ENCODE measurements around the gene SLC2A1. TPM values are rescaled to one million over a fixed set of nuclear protein-coding genes. Genes with fewer than 3 reads are reported as not detected.

Gene SLC2A1
- total and polyA plus RNA-seq, 2 of the 13 experiments (the other 11 are each of a cell fraction or from before 2014, with no cell fraction given), result 125 to 423 TPM

DNA sequence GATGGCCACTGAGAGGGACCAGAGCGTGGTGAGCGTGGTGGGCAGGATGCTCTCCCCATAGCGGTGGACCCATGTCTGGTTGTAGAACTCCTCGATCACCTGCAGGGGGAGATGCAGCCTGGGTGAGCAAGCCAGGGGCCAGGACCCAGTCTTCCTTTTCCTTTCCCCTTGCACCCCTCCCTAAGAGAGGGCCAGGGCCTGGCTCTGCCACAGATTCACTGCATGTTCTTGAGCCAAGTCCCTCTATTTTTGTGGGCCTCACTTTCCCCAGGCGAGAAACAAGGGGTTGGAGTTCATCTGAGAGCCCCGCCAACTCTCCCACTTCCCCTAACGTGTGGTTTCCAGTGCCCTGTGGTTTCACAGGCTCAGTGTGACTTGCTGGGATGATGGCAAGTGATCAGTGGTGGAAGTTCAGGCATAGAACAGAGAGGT is 27.5 kb downstream of the SLC2A1 start (continued):
- TF ChIP-seq, protein P1, sequence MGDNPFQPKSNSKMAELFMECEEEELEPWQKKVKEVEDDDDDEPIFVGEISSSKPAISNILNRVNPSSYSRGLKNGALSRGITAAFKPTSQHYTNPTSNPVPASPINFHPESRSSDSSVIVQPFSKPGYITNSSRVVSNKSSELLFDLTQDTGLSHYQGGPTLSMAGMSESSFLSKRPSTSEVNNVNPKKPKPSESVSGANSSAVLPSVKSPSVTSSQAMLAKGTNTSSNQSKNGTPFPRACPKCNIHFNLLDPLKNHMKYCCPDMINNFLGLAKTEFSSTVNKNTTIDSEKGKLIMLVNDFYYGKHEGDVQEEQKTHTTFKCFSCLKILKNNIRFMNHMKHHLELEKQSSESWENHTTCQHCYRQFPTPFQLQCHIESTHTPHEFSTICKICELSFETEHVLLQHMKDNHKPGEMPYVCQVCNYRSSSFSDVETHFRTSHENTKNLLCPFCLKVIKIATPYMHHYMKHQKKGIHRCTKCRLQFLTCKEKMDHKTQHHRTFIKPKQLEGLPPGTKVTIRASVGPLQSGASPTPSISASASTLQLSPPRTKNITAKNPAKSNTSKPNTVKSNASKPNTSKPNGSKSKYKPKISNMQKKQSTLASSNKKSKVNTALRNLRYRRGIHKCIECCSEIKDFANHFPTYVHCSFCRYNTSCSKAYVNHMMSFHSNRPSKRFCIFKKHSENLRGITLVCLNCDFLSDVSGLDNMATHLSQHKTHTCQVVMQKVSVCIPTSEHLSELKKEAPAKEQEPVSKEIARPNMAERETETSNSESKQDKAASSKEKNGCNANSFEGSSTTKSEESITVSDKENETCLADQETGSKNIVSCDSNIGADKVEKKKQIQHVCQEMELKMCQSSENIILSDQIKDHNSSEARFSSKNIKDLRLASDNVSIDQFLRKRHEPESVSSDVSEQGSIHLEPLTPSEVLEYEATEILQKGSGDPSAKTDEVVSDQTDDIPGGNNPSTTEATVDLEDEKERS (CRISPR knock-in tag; IDR thresholded peaks at IDR 0.05), result no peak
- TF ChIP-seq, protein P2, sequence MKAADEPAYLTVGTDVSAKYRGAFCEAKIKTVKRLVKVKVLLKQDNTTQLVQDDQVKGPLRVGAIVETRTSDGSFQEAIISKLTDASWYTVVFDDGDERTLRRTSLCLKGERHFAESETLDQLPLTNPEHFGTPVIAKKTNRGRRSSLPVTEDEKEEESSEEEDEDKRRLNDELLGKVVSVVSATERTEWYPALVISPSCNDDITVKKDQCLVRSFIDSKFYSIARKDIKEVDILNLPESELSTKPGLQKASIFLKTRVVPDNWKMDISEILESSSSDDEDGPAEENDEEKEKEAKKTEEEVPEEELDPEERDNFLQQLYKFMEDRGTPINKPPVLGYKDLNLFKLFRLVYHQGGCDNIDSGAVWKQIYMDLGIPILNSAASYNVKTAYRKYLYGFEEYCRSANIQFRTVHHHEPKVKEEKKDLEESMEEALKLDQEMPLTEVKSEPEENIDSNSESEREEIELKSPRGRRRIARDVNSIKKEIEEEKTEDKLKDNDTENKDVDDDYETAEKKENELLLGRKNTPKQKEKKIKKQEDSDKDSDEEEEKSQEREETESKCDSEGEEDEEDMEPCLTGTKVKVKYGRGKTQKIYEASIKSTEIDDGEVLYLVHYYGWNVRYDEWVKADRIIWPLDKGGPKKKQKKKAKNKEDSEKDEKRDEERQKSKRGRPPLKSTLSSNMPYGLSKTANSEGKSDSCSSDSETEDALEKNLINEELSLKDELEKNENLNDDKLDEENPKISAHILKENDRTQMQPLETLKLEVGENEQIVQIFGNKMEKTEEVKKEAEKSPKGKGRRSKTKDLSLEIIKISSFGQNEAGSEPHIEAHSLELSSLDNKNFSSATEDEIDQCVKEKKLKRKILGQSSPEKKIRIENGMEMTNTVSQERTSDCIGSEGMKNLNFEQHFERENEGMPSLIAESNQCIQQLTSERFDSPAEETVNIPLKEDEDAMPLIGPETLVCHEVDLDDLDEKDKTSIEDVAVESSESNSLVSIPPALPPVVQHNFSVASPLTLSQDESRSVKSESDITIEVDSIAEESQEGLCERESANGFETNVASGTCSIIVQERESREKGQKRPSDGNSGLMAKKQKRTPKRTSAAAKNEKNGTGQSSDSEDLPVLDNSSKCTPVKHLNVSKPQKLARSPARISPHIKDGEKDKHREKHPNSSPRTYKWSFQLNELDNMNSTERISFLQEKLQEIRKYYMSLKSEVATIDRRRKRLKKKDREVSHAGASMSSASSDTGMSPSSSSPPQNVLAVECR (CRISPR knock-in tag; IDR thresholded peaks at IDR 0.05; ENCODE audit: borderline replicate concordance), result 0 out of 2 replicates have a peak, but pooled peaks have one; percentile 22
- TF ChIP-seq KLF9 (CRISPR knock-in tag; IDR thresholded peaks at IDR 0.05; ENCODE audit: low read depth), result no peak
- TF ChIP-seq NRL (CRISPR knock-in tag; IDR thresholded peaks at IDR 0.05; ENCODE audit: borderline replicate concordance), result no peak
- peak; percentile 11; the same call in 1 of the 2 replicates for TF ChIP-seq RXRA (CRISPR knock-in tag; IDR thresholded peaks at IDR 0.05)
- no peak for TF ChIP-seq NFYC (CRISPR knock-in tag; IDR thresholded peaks at IDR 0.05)
- peak; percentile 61 for TF ChIP-seq RAD21 (CRISPR knock-in tag; IDR thresholded peaks at IDR 0.05)
- no peak for TF ChIP-seq ZFP90 (CRISPR knock-in tag; IDR thresholded peaks at IDR 0.05; ENCODE audit: borderline replicate concordance)
- no peak for TF ChIP-seq ZNF672 (CRISPR knock-in tag; IDR thresholded peaks at IDR 0.05)
- no peak for TF ChIP-seq NFATC3 (CRISPR knock-in tag; IDR thresholded peaks at IDR 0.05)
- TF ChIP-seq, protein P3, sequence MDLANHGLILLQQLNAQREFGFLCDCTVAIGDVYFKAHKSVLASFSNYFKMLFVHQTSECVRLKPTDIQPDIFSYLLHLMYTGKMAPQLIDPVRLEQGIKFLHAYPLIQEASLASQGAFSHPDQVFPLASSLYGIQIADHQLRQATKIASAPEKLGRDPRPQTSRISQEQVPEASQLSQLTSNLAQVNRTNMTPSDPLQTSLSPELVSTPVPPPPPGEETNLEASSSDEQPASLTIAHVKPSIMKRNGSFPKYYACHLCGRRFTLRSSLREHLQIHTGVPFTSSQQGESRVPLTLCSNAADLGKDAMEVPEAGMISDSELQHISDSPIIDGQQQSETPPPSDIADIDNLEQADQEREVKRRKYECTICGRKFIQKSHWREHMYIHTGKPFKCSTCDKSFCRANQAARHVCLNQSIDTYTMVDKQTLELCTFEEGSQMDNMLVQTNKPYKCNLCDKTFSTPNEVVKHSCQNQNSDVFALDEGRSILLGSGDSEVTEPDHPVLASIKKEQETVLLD (CRISPR knock-in tag; IDR thresholded peaks at IDR 0.05; ENCODE audit: low read depth), result no peak
- TF ChIP-seq, protein P4, sequence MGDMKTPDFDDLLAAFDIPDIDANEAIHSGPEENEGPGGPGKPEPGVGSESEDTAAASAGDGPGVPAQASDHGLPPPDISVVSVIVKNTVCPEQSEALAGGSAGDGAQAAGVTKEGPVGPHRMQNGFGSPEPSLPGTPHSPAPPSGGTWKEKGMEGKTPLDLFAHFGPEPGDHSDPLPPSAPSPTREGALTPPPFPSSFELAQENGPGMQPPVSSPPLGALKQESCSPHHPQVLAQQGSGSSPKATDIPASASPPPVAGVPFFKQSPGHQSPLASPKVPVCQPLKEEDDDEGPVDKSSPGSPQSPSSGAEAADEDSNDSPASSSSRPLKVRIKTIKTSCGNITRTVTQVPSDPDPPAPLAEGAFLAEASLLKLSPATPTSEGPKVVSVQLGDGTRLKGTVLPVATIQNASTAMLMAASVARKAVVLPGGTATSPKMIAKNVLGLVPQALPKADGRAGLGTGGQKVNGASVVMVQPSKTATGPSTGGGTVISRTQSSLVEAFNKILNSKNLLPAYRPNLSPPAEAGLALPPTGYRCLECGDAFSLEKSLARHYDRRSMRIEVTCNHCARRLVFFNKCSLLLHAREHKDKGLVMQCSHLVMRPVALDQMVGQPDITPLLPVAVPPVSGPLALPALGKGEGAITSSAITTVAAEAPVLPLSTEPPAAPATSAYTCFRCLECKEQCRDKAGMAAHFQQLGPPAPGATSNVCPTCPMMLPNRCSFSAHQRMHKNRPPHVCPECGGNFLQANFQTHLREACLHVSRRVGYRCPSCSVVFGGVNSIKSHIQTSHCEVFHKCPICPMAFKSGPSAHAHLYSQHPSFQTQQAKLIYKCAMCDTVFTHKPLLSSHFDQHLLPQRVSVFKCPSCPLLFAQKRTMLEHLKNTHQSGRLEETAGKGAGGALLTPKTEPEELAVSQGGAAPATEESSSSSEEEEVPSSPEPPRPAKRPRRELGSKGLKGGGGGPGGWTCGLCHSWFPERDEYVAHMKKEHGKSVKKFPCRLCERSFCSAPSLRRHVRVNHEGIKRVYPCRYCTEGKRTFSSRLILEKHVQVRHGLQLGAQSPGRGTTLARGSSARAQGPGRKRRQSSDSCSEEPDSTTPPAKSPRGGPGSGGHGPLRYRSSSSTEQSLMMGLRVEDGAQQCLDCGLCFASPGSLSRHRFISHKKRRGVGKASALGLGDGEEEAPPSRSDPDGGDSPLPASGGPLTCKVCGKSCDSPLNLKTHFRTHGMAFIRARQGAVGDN (CRISPR knock-in tag; IDR thresholded peaks at IDR 0.05), result 0 out of 2 replicates have a peak, but pooled peaks have one; percentile 0
- TF ChIP-seq, protein P5, sequence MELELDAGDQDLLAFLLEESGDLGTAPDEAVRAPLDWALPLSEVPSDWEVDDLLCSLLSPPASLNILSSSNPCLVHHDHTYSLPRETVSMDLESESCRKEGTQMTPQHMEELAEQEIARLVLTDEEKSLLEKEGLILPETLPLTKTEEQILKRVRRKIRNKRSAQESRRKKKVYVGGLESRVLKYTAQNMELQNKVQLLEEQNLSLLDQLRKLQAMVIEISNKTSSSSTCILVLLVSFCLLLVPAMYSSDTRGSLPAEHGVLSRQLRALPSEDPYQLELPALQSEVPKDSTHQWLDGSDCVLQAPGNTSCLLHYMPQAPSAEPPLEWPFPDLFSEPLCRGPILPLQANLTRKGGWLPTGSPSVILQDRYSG (CRISPR knock-in tag; IDR thresholded peaks at IDR 0.05), result no peak
- no peak for TF ChIP-seq REXO4 (CRISPR knock-in tag; IDR thresholded peaks at IDR 0.05; ENCODE audit: borderline replicate concordance)
- TF ChIP-seq ZNF160 (CRISPR knock-in tag; IDR thresholded peaks at IDR 0.05), result no peak
- no peak for TF ChIP-seq FOXA3 (CRISPR knock-in tag; IDR thresholded peaks at IDR 0.05)
